GM21526 (cell line): ENCODE measurements around the gene SKOR1.

Experiments used
- ATAC-seq: cut with Tn5 transposase; IDR thresholded peaks from one replicate; pipeline ENCODE4 v1.9.1; 2021; ENCODE audit warnings: moderate library complexity; ENCODE audit not compliant: unreplicated experiment, low FRiP score

Gene SKOR1

GRCh38 chr15:67882487-67883233 is 57.4 kb downstream of the SKOR1 start:
- ATAC-seq = no peak

DNA sequence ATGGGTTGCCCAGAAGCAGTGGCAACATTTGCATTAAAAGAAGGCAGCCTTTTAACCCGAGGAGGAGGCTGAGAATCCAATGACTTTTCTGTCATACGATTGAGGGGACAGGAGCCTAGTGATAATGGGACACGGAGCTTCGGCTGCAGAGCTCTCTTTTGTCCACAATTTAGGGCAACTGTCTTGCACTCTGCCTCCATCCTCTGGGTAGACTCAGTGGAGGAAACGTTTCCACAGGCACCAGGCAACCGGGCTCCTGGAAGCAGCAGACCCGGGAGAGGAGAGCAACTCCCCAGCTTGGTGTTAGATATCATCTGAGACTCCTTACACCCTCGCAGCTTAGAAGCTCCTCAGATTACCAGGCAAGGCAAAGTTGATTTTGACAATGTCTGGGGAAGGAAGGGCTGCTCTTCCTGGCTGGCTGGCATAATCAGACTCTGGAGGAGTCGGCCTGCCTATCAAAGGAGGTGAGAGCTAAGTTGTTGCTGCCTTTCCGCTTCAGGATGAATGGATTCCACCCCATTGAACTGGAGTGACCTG is 58.0 kb downstream of the SKOR1 start:
- ATAC-seq = no peak

DNA sequence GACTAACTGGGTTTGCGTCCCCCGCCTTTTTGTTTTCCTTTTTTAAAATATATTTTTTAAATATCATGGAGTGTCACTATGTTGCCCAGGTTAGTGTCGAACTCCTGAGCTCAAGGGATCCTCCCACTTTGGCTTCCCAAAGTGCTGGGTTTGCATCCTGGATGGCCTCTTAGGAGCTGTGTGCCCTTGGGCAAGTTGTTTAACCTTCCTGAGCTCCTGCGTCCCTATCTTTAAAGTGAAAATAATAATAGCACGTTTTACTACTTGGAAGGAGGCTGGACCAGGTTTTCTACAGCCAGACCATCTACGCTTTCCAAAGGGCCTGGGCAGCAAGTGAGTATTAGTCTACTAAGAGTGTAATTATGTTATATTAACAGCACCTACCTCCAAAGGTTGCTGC is 58.7 kb downstream of the SKOR1 start:
- ATAC-seq = no peak
